Measurements from ENCODE around the gene CCDC86. TPM values are rescaled to one million over a fixed set of nuclear protein-coding genes. Genes with fewer than 3 reads are reported as not detected.

CCDC86 gene
- polyA plus RNA-seq, 1 of the 3 experiments (the other 2 are of a cell fraction) = 34.7 TPM

DNA sequence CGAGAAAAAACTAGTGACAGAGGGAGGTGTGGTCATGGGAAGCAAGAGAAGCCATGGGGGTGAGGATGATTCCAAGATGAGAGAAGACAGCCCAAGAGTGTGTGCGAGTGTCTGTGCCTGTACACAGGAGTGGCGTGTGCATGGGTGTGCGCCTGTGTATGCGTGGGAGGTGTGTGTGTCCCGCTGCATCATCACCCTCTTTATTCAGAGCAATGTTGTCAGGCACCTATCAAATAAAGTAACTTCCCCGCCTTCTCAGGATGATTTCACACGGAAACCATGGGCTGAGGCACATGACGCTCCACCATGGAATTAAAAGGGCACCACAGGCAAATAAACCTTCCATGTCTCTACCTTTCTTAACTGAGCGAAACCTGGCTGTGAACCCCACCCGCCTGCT, 32.2 kb upstream of the CCDC86 start:
- TF ChIP-seq MEF2A (IDR thresholded peaks at IDR 0.05; ENCODE audit: borderline replicate concordance, low read depth) (no peak), FOXM1 (IDR thresholded peaks at IDR 0.05; ENCODE audit: low read depth) (no peak), JUND (IDR thresholded peaks at IDR 0.05) (no peak), GATA2 (CRISPR knock-in tag; IDR thresholded peaks at IDR 0.05) (no peak), MXI1 (IDR thresholded peaks at IDR 0.05; ENCODE audit: low read depth, low read length) (no peak), TCF12 (IDR thresholded peaks at IDR 0.05) (no peak), RFX5 (IDR thresholded peaks at IDR 0.05; ENCODE audit: low read length) (no peak), FOSL2 (IDR thresholded peaks at IDR 0.05; ENCODE audit: borderline replicate concordance, low read depth) (no peak)
- TF ChIP-seq, protein P1, sequence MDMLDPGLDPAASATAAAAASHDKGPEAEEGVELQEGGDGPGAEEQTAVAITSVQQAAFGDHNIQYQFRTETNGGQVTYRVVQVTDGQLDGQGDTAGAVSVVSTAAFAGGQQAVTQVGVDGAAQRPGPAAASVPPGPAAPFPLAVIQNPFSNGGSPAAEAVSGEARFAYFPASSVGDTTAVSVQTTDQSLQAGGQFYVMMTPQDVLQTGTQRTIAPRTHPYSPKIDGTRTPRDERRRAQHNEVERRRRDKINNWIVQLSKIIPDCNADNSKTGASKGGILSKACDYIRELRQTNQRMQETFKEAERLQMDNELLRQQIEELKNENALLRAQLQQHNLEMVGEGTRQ (IDR thresholded peaks at IDR 0.05; ENCODE audit: borderline replicate concordance, low read depth, low read length) = no peak
- TF ChIP-seq, protein P2, sequence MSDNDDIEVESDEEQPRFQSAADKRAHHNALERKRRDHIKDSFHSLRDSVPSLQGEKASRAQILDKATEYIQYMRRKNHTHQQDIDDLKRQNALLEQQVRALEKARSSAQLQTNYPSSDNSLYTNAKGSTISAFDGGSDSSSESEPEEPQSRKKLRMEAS (IDR thresholded peaks at IDR 0.05; ENCODE audit: low read depth) = no peak
- TF ChIP-seq, protein P3, sequence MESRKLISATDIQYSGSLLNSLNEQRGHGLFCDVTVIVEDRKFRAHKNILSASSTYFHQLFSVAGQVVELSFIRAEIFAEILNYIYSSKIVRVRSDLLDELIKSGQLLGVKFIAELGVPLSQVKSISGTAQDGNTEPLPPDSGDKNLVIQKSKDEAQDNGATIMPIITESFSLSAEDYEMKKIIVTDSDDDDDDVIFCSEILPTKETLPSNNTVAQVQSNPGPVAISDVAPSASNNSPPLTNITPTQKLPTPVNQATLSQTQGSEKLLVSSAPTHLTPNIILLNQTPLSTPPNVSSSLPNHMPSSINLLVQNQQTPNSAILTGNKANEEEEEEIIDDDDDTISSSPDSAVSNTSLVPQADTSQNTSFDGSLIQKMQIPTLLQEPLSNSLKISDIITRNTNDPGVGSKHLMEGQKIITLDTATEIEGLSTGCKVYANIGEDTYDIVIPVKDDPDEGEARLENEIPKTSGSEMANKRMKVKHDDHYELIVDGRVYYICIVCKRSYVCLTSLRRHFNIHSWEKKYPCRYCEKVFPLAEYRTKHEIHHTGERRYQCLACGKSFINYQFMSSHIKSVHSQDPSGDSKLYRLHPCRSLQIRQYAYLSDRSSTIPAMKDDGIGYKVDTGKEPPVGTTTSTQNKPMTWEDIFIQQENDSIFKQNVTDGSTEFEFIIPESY (IDR thresholded peaks at IDR 0.05; ENCODE audit: borderline replicate concordance, low read depth) = no peak
- TF ChIP-seq, protein P4, sequence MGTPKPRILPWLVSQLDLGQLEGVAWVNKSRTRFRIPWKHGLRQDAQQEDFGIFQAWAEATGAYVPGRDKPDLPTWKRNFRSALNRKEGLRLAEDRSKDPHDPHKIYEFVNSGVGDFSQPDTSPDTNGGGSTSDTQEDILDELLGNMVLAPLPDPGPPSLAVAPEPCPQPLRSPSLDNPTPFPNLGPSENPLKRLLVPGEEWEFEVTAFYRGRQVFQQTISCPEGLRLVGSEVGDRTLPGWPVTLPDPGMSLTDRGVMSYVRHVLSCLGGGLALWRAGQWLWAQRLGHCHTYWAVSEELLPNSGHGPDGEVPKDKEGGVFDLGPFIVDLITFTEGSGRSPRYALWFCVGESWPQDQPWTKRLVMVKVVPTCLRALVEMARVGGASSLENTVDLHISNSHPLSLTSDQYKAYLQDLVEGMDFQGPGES (IDR thresholded peaks at IDR 0.05; ENCODE audit: low read depth, low read length) = no peak
- WGBS (ENCODE audit: low lambda C conversion rate) = 61% methylated on average over 10 of the region's 11 CpGs
- Histone ChIP-seq H4K20me1 (ENCODE audit: insufficient read depth) (no peaks in the 10 kb centered on the region), H3K4me3 (ENCODE audit: low read depth in 2 of 2, low read length in 1 of 2) (no peak overlapping the region), H3K9ac (no peak overlapping the region), H3K27ac (ENCODE audit: low read depth in 2 of 2, low read length in 1 of 2) (no peak overlapping the region), H3F3A (replicated peaks; ENCODE audit: insufficient read depth) (no peaks in the 10 kb centered on the region), H3K79me2 (ENCODE audit: insufficient read depth) (no peaks in the 10 kb centered on the region), H3K4me1 (ENCODE audit: control insufficient read depth in 1 of 2, insufficient read depth in 2 of 2, low read depth in 1 of 2, low read length in 1 of 2) (no peaks in the 10 kb centered on the region), H2AFZ (ENCODE audit: low read depth) (no peak overlapping the region), H3K9me3 (no peaks in the 10 kb centered on the region), H3K4me2 (no peak overlapping the region), H3K9me2 (no peaks in the 10 kb centered on the region), H3K36me3 (replicated peaks in 1 of 2; ENCODE audit: control insufficient read depth in 1 of 2, insufficient read depth in 2 of 2, low read length in 1 of 2) (no peaks in the 10 kb centered on the region), H3K27me3 (ENCODE audit: insufficient read depth) (peaks cover 9% of the 10 kb centered on the region; the same call in 1 of the 2 replicates)
- ChIA-PET CTCF (interaction anchor here (1.2 to 2.0 kb wide), 2 partner anchors 89 to 378 kb away, joined by 3 to 7 read pairs; no protein-coding TSS in a partner anchor), POLR2A (no interaction called here)
- no peak for DNase-seq

DNA sequence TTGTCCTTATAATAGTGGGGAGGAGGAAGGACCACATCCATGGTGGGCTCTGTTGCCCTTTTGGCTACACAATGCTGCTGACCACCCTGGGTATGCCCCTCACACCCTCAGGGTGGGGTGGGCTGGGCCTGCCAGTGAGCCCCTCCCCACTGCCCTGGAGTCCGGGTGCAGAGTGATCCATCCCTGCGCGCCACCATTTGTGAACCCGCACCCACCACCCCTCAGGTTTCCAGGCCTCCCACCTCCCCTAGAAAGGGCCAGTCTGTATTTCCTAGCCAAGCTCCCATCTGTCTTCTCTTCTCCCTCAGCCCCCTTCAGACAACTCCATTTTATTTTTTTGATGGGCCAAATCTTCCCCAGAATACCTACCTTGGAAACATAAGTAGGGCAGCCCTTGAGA, 31.8 kb upstream of the CCDC86 start:
- Histone ChIP-seq H3K9me3 (no peaks in the 10 kb centered on the region), H3K79me2 (ENCODE audit: insufficient read depth) (no peaks in the 10 kb centered on the region), H3K4me3 (ENCODE audit: low read depth in 2 of 2, low read length in 1 of 2) (no peak overlapping the region), H3K9ac (no peak overlapping the region), H3K4me2 (no peak overlapping the region), H3K36me3 (replicated peaks in 1 of 2; ENCODE audit: control insufficient read depth in 1 of 2, insufficient read depth in 2 of 2, low read length in 1 of 2) (no peaks in the 10 kb centered on the region), H3K4me1 (ENCODE audit: control insufficient read depth in 1 of 2, insufficient read depth in 2 of 2, low read depth in 1 of 2, low read length in 1 of 2) (no peaks in the 10 kb centered on the region), H3K27me3 (ENCODE audit: insufficient read depth) (peaks cover 9% of the 10 kb centered on the region; the same call in 1 of the 2 replicates), H4K20me1 (ENCODE audit: insufficient read depth) (no peaks in the 10 kb centered on the region), H2AFZ (ENCODE audit: low read depth) (no peak overlapping the region), H3F3A (replicated peaks; ENCODE audit: insufficient read depth) (no peaks in the 10 kb centered on the region), H3K9me2 (no peaks in the 10 kb centered on the region), H3K27ac (ENCODE audit: low read depth in 2 of 2, low read length in 1 of 2) (no peak overlapping the region)
- POLR2A ChIA-PET = no interaction called here
- no peak for DNase-seq
- WGBS (ENCODE audit: low lambda C conversion rate) = 88% methylated on average over 3 of the region's 4 CpGs
- TF ChIP-seq, protein P4 (IDR thresholded peaks at IDR 0.05; ENCODE audit: low read depth, low read length) = no peak
- TF ChIP-seq, protein P1 (IDR thresholded peaks at IDR 0.05; ENCODE audit: borderline replicate concordance, low read depth, low read length) = no peak
- no peak for TF ChIP-seq TEAD4 (IDR thresholded peaks at IDR 0.05; ENCODE audit: borderline replicate concordance, insufficient read depth)
- no peak for TF ChIP-seq GATA2 (CRISPR knock-in tag; IDR thresholded peaks at IDR 0.05)
- TF ChIP-seq, protein P5, sequence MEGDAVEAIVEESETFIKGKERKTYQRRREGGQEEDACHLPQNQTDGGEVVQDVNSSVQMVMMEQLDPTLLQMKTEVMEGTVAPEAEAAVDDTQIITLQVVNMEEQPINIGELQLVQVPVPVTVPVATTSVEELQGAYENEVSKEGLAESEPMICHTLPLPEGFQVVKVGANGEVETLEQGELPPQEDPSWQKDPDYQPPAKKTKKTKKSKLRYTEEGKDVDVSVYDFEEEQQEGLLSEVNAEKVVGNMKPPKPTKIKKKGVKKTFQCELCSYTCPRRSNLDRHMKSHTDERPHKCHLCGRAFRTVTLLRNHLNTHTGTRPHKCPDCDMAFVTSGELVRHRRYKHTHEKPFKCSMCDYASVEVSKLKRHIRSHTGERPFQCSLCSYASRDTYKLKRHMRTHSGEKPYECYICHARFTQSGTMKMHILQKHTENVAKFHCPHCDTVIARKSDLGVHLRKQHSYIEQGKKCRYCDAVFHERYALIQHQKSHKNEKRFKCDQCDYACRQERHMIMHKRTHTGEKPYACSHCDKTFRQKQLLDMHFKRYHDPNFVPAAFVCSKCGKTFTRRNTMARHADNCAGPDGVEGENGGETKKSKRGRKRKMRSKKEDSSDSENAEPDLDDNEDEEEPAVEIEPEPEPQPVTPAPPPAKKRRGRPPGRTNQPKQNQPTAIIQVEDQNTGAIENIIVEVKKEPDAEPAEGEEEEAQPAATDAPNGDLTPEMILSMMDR (IDR thresholded peaks at IDR 0.05) = no peak
- CTCF ChIA-PET = interaction anchor here (1.2 kb wide), 1 partner anchor 377 kb away, joined by 3 read pairs; no protein-coding TSS in a partner anchor

Measured in SK-N-SH (cell line).